Testis (tissue), 3 donors: ENCODE measurements around the gene RIMS3. TPM values are rescaled to one million over a fixed set of nuclear protein-coding genes. Genes with fewer than 3 reads are reported as not detected.

Experiments used
- DNase-seq: peaks from one replicate; pipeline ENCODE4 v3.0.0-alpha.2; 2019
- H3K27ac ChIP-seq, 2 donors: fragments of 200-600 bp; sonication (generic); one replicate each; pipeline ENCODE4 v1.5.1; 2019
- H3K27me3 ChIP-seq: fragments of 200-600 bp; sonication (generic); one replicate; pipeline ENCODE4 v1.5.1; 2019
- H3K36me3 ChIP-seq: fragments of 200-600 bp; sonication (generic); one replicate; pipeline ENCODE4 v1.5.1; 2017; ENCODE audit warnings: low read depth; ENCODE audit errors: missing control alignments
- H3K4me1 ChIP-seq: fragments of 200-600 bp; sonication (generic); one replicate; pipeline ENCODE4 v1.5.1; 2019
- H3K4me3 ChIP-seq, 2 donors: fragments of 200-600 bp; sonication (generic); one replicate each; pipeline ENCODE4 v1.5.1; 2017 to 2019
- H3K9me3 ChIP-seq: fragments of 200-600 bp; sonication (generic); one replicate; pipeline ENCODE4 v1.5.1; 2017
- POLR2A ChIP-seq: fragments of 450-650 bp; IDR thresholded peaks from one replicate; pipeline ENCODE4 v1.6.1; 2017; ENCODE audit warnings: antibody characterized with exemption, mild to moderate bottlenecking, moderate library complexity
- WGBS, 2 donors: methylation state at CpG; one replicate each; pipeline ENCODE4 v1.1.5; 2018; 5-methylcytosine and 5-hydroxymethylcytosine counted together
- intact Hi-C: fragments of 100-400 bp; cut with DNase I; formaldehyde crosslinking; loops from one replicate; pipeline ENCODE4 v1.15.1; 2023; ENCODE audit warnings: low total_unique reads
- polyA plus RNA-seq: library from polyadenylated mRNA; stranded (reverse); fragments of 350-450 nt; fragmentation: Illumina TruSeq; extraction: RNeasy Lipid Tissue Mini Kit (QIAGEN cat#74804); gene quantifications from one replicate; pipeline ENCODE4 v1.2.3, GENCODE V29; 2014; ENCODE audit warnings: low read depth, low replicate concordance; ENCODE audit not compliant: insufficient read depth
- total RNA-seq, 2 donors: library from RNA; depleted of rRNA; stranded (reverse); fragments of >200 nt; gene quantifications; one replicate each; pipeline ENCODE4 v1.2.3, GENCODE V29; 2016
- TF ChIP-seq, protein P1 (sequence below), 3 experiments: fragments of 450-650 bp in 2 of 3; fragments of 200-600 bp in 1 of 3; sonication (generic) in 1 of 3; IDR thresholded peaks; one replicate each; pipeline ENCODE4 v1.5.1; 2016 to 2019; ENCODE audit warnings: antibody characterized with exemption in 3 of 3, mild to moderate bottlenecking in 2 of 3, moderate library complexity in 1 of 3

Gene RIMS3
- total and polyA plus RNA-seq, 3 donors from 2014 or later: 4.6 to 9.4 (median 8.3) TPM

GRCh38 chr1:40640314-40641076 is 25.0 kb downstream of the RIMS3 start:
- WGBS, 2 donors: 71 to 77% methylated on average over 10 of the region's 10 CpGs
- intact Hi-C loops: no loop called here
- Histone ChIP-seq H3K27ac (no peak overlapping the region), H3K9me3 (no peaks in the 10 kb centered on the region), H3K36me3 (no peaks in the 10 kb centered on the region), H3K4me3 (no peak overlapping the region), H3K27me3 (no peaks in the 10 kb centered on the region), H3K4me1 (no peaks in the 10 kb centered on the region)
- DNase-seq: no peak
- no peak for TF ChIP-seq POLR2A
- TF ChIP-seq, protein P1, sequence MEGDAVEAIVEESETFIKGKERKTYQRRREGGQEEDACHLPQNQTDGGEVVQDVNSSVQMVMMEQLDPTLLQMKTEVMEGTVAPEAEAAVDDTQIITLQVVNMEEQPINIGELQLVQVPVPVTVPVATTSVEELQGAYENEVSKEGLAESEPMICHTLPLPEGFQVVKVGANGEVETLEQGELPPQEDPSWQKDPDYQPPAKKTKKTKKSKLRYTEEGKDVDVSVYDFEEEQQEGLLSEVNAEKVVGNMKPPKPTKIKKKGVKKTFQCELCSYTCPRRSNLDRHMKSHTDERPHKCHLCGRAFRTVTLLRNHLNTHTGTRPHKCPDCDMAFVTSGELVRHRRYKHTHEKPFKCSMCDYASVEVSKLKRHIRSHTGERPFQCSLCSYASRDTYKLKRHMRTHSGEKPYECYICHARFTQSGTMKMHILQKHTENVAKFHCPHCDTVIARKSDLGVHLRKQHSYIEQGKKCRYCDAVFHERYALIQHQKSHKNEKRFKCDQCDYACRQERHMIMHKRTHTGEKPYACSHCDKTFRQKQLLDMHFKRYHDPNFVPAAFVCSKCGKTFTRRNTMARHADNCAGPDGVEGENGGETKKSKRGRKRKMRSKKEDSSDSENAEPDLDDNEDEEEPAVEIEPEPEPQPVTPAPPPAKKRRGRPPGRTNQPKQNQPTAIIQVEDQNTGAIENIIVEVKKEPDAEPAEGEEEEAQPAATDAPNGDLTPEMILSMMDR (IDR thresholded peaks at IDR 0.05): no peak

DNA sequence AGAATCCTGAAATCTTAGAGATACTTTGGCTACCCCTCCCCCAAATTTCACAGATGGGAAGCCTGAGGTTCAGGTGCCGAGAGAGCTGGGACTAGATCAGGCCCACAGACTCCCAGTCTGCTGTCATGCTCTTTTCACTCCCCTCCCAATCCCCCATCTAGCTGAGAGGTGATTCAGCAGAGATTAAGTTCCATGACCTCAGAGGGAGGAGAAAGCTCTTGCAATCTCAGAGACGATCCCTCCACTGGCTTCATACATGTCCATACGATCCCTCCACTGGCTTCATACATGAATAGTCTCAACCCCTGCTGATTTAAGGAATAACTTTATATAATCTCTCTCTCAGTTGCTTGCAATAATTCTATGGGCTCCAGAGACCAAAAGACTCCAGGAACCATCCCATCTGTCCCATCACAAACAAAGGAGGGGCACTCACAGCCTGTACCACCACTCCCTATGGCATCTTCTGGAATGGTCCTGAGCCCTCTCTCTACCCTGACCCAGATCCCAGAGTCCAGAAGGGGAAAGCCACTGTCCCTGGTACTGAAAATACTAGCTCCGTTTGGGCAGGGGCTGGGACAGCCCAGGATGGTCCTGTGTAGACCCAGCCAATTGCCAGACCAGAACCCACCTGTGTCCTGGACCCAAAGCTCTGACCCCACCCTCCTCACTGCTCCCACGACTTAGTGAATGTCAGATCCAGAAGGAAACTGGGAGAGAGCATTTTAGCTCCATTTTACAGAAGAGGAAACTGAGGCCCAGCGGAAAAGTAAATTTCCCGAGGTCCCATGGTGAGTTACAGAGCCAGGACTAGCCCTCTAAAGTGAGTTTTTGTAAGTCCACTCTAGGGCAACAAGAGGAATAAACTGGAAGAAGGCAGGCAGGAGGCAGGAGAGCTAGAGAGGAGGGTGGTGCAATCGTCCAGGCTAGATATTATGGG is 27.1 kb downstream of the RIMS3 start:
- no peak overlapping the region for H3K4me3 ChIP-seq
- H3K4me1 ChIP-seq: peaks cover 11% of the 10 kb centered on the region
- TF ChIP-seq POLR2A: no peak
- TF ChIP-seq, protein P1 (IDR thresholded peaks at IDR 0.05): no peak
- DNase-seq: no peak
- H3K36me3 ChIP-seq: no peaks in the 10 kb centered on the region
- H3K27me3 ChIP-seq: no peaks in the 10 kb centered on the region
- H3K9me3 ChIP-seq: no peaks in the 10 kb centered on the region
- no peak overlapping the region for H3K27ac ChIP-seq
- intact Hi-C loops: no loop called here
- 79 to 90% methylated on average over 8 of the region's 8 CpGs for WGBS, 2 donors

DNA sequence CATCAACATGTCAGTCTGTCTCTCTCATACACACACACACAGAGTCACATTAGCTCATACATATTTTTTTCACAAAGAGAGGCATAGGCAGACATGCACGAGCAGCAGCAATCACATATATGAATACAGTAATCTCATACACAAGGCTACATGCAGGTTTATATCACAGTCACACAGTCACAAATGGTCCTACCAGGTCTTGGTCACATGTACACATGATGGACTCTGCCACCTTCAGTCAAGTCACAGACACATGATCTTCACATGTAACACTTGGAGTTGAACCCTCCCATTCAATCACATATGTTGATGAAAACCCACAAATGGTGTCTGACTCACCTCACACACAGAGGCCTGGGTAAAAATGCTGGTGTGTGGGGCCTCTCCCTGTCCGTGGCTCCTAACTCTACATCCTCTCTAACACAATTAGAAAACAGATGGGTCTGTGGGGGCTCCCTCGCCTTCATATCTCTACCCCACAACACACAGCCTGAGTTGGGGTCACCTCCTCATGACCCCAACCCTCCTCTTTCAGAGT is 27.9 kb downstream of the RIMS3 start:
- no peak overlapping the region for H3K27ac ChIP-seq
- H3K4me1 ChIP-seq: peaks cover 12% of the 10 kb centered on the region
- no peak for DNase-seq
- H3K27me3 ChIP-seq: no peaks in the 10 kb centered on the region
- no peaks in the 10 kb centered on the region for H3K9me3 ChIP-seq
- 79 to 95% methylated on average over 3 of the region's 3 CpGs for WGBS, 2 donors
- intact Hi-C loops: no loop called here
- H3K4me3 ChIP-seq: no peak overlapping the region
- no peak for TF ChIP-seq POLR2A
- TF ChIP-seq, protein P1 (IDR thresholded peaks at IDR 0.05): no peak
- no peaks in the 10 kb centered on the region for H3K36me3 ChIP-seq

DNA sequence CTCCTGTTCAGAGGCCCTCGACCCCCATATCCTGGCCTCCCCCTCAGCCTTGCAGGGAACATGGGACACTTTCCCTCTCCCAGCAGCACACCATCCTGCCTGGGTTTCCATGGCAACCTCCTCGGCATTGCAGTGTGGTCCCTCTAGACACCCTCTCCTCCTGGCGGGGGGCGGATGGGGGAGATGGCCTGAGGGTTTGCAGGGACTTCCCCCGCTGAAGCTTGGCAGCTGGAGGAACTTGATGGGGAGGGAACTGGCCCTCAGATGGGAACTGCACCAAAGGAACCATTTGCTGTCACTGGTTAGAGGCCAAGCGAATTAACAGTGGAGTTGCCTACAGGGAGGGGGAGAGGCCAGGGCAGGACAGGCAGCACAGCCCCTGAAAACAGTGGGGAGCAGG is 28.7 kb downstream of the RIMS3 start:
- H3K27me3 ChIP-seq: no peaks in the 10 kb centered on the region
- no peak for DNase-seq
- no peaks in the 10 kb centered on the region for H3K36me3 ChIP-seq
- H3K9me3 ChIP-seq: no peaks in the 10 kb centered on the region
- H3K4me3 ChIP-seq: no peak overlapping the region
- TF ChIP-seq, protein P1 (IDR thresholded peaks at IDR 0.05): no peak
- no peak for TF ChIP-seq POLR2A
- intact Hi-C loops: no loop called here
- H3K27ac ChIP-seq: no peak overlapping the region
- peaks cover 12% of the 10 kb centered on the region for H3K4me1 ChIP-seq
- WGBS, 2 donors: 44 to 66% methylated on average over 6 of the region's 6 CpGs
